Measurements from ENCODE around the gene FUT8.
"Not testable (repeated sequence)": the region's sequence is repeated elsewhere in the genome, so short reads cannot be mapped to it uniquely, and the experiment has no call there.

FUT8 gene

DNA sequence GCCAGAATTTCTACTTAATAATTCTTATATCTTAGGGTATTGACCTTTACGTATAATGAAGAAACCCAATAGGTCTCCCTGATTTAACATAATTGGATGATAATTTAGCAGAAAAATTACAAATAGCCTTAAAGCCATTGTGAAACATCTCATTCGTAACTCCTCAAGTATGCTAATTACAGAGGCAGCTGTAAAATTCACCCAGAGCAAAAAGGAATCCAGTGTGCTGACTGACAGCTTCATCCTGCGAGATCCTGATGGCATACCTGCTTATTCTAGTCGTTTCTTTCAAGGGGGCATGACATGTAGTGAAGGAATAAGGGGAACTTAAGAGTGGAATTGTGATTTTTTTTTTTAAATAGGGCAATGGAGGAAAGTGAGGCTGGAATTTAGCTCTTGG lies 291.5 kb downstream of the FUT8 start:
- no peak for DNase-seq (ENCODE audit: low read depth in 2 of 3, low spot score in 1 of 3)

DNA sequence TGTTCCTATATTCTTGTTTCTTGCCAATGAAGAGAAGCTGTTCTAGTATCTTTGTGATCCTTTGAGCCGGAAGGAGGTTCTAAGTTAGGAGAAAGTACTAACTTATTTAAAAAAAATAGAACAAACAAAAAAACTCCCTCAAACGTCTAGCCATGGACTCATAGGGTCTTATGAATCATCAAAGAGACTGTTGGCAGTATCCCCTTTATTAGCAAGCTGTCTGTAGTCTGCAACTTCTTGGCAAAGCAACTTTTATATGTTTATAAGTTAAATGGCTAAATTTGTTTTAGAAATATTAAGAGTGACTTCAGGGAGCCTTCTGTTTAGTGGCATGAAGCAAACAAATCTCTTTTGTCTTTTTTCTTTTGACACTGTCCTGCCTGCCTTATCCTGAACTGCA lies 291.9 kb downstream of the FUT8 start:
- no peak for DNase-seq (ENCODE audit: low read depth in 2 of 3, low spot score in 1 of 3)

DNA sequence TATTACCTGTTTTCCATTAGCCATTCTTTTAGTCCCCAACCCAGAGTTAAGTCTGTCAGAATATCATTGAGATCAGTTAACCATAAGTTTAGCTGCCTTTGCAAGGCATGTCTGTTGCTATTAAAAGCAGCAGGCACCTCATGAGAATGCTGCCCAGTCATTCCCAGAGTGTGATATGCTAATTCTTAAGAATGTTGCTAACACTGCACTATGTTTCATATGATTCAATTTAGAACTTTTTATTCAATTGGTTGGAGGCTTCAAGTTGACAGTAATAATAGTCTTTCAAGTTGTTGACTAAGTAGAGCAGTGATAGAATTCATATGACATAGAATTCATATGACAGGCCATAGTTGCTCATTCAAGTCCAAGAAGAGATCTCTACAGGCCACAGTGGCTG lies 292.3 kb downstream of the FUT8 start:
- DNase-seq (ENCODE audit: low read depth in 2 of 3, low spot score in 1 of 3): peak in 2 of 3 donors; percentile 27 to 41

DNA sequence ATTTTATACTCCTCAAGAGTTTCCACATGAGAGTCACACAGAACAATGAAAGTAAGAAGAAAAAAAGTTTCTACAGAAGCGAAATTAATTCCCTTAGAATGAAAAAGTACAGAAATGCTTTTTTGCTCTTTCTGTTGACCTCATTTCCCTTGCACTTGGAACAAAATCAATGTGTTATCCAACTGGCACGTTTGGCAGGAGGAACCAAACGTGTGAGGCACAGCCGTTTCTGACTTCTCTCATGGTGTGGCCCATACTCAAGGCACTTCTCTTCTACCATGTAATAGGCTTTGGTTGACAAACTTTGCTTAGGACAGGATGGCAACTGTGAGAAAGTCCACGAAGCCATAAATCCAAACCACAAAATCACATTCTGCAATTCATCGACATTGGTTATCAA lies 297.0 kb downstream of the FUT8 start:
- DNase-seq (ENCODE audit: low read depth in 2 of 3, low spot score in 1 of 3): no peak

DNA sequence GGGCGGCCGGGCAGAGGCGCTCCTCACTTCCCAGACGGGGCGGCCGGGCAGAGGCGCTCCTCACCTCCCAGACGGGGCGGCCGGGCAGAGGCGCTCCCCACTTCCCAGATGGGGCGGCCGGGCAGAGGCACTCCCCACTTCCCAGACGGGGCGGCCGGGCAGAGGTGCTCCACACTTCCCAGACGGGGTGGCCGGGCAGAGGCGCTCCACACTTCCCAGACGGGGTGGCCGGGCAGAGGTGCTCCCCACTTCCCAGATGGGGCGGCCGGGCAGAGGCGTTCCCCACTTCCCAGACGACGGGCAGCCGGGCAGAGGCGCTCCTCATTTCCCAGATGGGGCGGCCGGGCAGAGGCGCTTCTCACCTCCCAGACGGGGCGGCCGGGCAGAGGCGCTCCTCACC lies 304.3 kb downstream of the FUT8 start:
- not testable (repeated sequence) for DNase-seq (ENCODE audit: low read depth in 2 of 3, low spot score in 1 of 3)

DNA sequence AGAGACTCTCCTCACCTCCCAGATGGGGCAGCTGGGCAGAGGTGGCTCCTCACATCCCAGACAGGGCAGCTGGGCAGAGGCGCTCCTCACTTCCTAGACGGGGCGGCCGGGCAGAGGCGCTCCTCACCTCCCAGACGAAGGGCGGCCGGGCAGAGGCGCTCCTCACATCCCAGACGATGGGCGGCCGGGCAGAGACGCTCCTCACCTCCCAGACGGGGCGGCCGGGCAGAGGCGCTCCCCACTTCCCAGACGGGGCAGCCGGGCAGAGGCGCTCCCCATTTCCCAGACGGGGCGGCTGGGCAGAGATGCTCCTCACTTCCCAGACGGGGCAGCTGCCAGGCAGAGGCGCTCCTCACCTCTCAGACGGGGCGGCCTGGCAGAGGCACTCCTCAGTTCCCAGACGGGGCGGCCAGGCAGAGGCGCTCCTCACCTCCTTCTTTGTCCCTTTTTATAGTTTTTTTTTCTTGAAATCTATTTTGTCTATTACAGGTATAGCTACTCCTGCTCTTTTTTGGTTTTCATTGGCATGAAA lies 304.9 kb downstream of the FUT8 start:
- DNase-seq (ENCODE audit: low read depth in 2 of 3, low spot score in 1 of 3): not testable (repeated sequence)

DNA sequence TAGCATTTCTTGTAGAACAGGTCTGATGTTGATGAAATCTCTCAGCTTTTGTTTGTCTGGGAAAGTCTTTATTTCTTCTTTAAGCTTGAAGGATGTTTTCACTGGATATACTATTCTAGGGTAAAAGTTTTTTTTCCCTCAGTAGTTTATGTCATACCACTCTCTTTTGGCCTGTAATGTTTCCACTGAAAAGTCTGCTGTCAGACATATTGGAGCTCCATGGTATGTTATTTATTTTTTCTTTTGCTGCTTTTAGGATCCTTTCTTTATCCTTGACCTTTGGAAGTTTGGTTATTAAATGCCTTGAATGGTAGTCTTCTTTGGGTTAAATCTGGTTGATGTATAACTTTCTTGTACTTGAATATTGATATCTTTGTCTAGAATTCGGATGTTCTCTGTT lies 306.1 kb downstream of the FUT8 start:
- no peak for DNase-seq (ENCODE audit: low read depth in 2 of 3, low spot score in 1 of 3)

DNA sequence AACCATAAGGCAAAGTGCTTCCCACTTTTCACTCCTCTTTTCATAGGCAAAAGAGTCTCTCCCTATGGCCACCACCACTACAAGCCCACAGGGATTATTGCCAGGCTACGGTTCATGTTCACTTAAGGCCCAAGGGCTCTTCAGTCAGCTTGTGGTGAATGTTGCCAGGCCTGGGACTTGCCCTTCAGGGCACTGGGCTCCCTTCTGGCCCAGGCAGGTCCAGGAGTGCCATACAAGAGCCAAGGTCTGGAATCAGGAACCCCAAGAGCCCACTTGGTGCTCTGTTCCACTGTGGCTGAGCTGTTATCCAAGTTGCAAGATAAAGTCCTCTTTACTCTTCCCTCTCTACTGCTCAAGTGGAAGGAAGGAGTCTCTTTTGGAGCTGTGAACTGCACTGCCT lies 307.6 kb downstream of the FUT8 start:
- DNase-seq (ENCODE audit: low read depth in 2 of 3, low spot score in 1 of 3): no peak

DNA sequence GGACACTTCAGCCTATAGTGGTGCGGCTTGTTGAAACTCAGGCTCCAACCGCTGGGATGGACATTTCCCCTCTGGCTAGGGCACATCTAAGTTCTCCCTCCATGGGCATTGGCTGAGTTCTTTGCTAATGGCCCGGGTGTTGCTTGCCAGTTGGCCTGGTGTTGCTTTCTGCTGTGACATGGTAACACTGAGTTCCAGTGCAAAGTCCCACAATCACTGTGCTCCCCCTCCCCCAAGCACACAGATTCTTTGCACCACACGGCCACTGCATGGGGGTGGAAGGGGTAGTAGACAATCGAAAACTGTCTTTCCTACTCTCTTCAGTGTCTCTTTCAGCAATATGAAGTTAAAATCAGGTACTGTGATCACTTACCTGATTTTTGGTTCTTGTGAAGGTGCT lies 308.2 kb downstream of the FUT8 start:
- DNase-seq (ENCODE audit: low read depth in 2 of 3, low spot score in 1 of 3): no peak

DNA sequence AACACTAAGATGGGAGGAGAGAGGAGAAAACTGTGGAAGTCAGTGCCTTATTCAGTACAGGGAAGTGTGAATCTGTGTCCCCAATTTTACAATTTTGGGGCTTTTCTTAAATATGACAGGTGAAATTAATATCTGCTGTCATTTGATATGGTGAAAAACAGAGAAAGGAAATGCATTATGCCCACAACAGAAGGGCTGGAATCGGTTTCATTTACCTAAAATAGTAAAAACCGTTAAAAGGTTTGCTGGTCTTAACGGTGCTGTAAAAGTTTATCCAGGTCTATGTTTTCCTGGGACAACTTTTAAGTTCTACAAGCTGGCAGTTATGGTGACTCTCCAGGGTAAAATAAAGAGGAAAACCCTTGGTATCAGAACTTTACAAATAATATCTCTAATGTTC lies 310.8 kb downstream of the FUT8 start:
- no peak for DNase-seq (ENCODE audit: low read depth in 2 of 3, low spot score in 1 of 3)

DNA sequence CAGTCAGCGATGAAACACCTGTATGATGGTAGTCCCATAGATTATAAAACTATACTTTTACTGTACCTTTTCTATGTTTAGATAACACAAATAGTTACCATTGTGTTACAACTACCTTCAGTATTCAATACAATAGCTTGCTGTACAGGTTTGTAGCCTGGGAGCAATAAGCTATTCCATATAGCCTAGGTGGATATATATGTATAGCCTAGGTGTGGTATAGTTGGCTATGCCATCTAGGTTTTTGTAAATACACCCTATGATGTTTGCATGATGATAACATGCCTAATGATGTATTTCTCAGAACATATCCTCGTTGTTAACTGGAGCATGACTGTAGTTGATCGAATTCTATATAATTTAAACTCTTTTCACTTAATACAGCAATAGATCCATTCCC lies 316.1 kb downstream of the FUT8 start:
- no peak for DNase-seq (ENCODE audit: low read depth in 2 of 3, low spot score in 1 of 3)

DNA sequence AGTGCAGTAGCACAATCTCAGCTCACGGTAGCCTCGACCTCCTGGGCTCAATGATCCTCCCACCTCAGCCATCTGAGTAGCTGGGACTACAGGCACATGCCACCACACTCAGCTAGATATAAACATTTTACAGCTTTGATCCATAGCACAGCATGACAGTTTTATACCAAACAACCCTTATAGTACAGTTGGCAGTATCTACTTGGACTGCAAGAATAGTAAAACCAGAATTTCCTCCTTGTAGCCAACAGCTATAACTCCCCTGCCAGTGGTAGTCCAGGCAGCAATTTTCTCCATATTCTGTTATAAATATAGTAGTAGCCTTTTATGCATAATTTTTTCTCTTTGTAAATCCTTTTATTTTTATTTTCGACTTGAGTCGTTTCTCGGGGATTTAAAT lies 317.0 kb downstream of the FUT8 start:
- no peak for DNase-seq (ENCODE audit: low read depth in 2 of 3, low spot score in 1 of 3)

DNA sequence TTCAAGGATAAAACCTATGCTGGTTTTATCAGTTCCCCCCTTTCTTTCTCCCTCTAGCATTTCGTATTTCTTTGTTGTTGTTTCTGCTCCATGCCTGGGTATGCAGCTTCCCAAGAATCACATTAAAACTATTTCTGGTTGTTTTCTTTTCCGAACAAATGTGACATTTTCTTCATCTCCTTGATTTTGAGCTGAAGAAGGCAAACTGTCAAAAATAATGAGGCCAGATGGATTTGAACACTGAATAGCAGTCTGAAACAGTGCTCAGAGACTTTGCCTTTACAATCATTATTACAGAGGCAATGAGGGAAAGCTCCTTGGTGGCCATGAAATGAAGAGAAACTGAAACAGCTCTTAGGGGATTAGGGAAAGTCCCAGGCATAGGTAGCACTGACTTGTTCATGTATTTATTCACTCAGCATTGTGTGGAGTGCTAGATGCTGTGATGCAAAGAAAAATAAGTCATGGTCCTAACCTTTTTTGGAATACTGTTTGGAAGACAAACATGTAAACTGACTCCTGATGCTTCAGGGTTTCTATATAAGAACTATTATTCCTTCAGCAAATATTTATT lies 319.5 kb downstream of the FUT8 start:
- DNase-seq (ENCODE audit: low read depth in 2 of 3, low spot score in 1 of 3): peak in 1 of 3 donors; percentile 14

DNA sequence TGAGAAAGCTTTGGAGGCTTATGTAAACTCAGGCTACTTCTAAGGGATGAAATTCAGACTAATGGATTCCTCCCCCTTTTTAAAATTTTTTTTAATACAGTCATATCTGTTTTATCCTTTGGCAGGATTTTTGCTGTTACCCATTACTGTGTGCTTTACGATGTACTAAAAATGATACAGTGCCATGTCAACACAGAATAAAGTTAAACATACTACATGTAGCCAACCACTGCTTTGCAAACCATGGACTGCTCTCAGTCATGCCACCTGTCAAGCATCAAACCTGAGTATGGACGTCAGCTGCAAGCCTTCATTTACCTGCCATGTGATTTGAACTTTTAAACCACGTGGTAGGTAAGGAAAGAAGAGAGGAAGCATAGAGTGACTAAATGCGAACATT lies 325.8 kb downstream of the FUT8 start:
- no peak for DNase-seq (ENCODE audit: low read depth in 2 of 3, low spot score in 1 of 3)

DNA sequence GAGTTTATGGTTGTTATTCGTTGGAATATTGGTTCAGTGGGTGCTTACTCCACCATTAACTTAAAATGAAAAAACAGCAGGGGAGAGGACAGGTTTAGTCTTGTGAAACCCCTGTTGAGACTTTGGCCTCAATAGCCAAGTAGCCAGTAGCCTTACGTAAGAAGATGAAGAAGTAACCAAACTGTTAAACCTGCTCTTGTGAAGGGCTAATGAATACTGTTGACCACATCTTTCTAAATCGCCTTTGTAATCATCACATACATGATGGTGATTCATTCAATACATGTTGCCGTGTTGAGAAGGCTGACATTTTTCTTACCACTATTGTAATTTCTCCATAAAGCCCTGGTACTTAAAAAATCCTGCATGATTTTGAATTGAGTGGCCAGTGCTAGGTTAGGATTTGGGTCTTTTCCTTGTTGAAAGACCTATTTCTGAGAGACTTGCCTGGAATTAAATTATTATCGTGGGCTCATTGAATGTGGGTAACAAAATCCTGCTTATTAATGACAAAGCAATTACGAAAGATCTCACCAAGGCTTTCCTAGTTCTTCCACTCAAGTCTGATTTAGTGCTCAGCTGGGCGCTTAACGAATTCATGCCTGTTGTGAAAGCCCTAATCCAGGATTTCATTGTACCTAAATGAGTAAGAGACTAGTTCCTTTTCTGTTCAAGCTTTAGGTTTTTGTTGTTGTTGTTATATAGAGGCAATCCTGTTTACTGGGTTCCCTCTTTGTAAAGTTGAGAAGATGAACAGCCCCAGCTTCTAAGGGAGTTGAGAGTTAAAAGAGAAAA lies 333.1 kb downstream of the FUT8 start:
- no peak for DNase-seq (ENCODE audit: low read depth in 2 of 3, low spot score in 1 of 3)

DNA sequence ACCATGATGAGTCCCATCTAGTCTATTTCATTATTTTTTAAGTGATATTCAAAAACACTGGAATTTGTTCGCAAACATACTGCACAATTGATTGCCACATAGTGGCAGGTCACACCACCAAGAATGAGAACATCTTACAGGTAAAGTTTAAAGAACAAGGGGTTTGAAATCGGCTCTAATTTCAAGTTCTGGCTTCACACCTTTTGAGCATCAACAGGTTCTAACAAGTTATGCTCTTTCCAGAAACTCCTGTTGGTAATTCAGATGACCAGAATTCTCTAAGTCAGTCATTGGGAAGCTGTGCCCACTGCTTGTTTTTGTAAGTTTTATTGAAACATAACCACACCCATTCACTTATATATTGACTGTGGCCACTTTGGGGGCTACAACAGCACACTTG lies 336.3 kb downstream of the FUT8 start:
- no peak for DNase-seq (ENCODE audit: low read depth in 2 of 3, low spot score in 1 of 3)

DNA sequence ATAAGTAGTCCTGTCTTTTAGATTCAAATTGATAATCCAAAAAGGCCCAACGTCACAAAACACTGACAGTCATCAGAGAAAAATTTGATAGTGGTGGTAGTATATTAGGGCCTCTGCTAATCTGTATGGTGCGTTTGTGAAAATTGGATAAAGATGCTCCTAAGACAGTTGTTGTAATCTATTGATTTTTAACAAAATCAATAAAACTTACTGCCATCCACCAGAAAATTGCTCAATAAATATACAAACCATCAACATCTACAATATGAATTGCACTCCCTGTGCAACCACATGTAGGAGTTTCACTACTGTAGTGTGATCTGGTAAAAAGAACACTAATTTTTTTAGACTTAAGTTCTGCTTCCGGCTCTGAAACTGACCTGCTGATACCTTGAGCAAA lies 336.8 kb downstream of the FUT8 start:
- no peak for DNase-seq (ENCODE audit: low read depth in 2 of 3, low spot score in 1 of 3)

DNA sequence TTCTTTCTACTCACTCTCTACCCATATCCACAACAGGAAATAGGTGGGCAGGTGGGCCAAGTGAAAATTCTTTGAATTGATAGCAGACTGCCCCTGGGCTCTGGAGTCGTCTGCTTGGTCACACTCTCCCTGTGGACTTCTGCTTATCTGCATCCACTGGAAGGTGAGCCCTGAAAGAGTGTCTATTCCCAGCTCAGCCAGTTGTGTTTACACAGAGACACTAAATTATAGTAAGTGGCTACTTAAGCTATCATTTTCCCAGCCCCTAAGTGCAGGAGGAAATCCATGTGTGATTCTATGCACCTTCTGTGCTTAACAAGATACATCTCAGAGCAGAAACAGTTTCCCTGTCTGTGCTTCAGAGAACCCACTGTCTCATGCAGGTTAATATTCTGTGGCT lies 338.4 kb downstream of the FUT8 start:
- no peak for DNase-seq (ENCODE audit: low read depth in 2 of 3, low spot score in 1 of 3)

DNA sequence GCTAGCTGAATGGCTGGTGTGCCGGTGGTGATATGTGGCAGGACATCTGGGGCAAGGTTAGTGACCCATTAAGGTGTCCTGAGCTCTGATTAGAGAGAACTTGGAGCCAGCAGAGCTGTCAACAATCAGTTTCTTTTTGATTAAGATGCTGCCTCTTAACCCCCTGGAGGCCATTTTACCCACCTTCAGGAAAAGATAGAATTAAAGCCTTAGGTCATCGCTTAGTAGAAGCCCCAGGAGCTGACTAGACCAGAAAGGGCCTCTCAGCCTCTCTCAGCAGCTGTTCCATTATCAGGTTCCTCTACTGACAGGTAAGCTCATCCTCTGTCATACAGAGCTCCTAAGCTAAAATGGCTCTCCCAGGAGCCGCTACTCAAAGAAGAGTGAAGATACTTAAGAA lies 339.0 kb downstream of the FUT8 start:
- no peak for DNase-seq (ENCODE audit: low read depth in 2 of 3, low spot score in 1 of 3)

DNA sequence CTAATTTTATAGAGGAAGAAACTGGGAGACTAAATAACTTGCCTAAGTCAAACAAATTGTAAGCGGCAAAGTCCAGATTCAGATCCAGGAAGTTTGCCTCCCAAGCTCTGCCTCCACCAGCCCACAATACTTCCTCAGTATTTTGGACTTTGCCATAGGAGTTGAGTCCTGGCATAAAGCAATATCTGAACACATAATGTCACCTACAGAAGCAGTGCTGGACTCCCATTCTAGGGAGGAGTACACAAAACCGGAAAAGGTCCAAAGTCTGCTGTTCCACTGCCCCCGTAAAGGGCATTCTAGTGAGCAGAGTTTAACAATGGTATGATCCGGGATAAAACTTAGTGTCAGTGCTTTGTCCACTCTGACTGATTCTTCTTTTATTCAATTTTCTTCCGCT lies 340.5 kb downstream of the FUT8 start:
- DNase-seq (ENCODE audit: low read depth in 2 of 3, low spot score in 1 of 3): no peak

DNA sequence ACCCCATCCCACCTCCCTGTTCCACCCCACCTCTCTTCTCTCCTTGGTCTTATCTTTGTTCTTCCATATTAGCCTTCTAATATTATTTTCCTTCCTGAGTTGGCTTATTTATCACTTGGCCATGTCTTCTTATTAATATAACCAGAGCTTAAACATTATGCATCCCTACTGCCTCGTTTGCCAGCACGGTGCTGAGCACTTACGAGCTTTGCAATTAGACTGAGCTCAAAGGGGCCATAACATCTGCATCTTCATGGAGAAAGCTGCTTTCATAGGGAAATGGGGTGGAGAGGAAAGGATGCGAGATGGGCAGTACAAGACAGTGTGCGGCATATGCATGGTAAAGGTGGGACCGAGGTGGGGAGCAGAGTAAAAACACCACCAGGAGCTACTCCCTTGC lies 342.8 kb downstream of the FUT8 start:
- DNase-seq (ENCODE audit: low read depth in 2 of 3, low spot score in 1 of 3): no peak

DNA sequence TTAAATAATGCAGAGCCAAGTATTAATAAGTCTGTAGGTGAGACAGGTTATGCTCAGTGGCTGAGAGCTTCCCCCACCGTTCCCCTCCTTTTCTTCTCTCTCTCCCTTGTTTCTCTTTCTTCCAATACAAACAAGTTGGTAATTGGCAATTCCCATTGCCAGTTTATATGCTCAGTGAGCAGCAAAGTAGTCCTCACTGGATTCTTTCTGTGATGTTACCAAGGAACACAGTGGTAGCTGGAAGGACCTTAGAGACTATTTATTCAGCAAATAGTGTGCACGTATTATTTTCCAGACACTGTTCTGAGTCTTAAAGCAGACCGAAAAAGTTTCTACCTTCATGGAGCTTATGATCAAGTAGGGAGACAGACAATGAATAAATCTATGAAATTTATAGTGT lies 344.4 kb downstream of the FUT8 start:
- no peak for DNase-seq (ENCODE audit: low read depth in 2 of 3, low spot score in 1 of 3)

DNA sequence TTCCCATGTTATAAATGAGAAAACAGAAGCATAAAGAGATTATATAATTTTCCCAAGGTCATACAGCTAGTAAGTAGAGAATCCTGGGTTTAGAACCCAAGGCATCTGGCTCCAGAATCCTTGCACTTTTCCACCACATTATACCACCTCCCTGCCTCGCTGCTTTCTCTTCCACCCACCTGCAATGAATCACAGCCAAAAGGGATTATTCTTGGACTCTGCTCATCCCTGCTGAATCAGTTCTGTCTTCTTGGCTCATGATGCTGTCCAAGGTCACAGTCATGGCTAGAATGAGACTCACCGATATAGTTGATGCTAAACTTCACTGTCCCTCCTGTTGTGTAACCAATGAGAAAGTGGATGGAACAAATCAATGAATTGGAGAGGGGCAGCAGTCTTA lies 356.6 kb downstream of the FUT8 start:
- no peak for DNase-seq (ENCODE audit: low read depth in 2 of 3, low spot score in 1 of 3)

Data from stimulated activated CD4-positive, alpha-beta T cell treated with anti-CD3 and anti-CD28 coated beads, Interleukin-12 subunit alpha, Interleukin-12 subunit beta, amount 100 ng/mL, for 48 hours (primary cell).